8988T (cell line): Measurements from ENCODE around the gene ARMH3.

Experiments
- DNase-seq: peaks from one replicate; pipeline ENCODE4 v3.0.0; 2011

The ARMH3 gene

DNA sequence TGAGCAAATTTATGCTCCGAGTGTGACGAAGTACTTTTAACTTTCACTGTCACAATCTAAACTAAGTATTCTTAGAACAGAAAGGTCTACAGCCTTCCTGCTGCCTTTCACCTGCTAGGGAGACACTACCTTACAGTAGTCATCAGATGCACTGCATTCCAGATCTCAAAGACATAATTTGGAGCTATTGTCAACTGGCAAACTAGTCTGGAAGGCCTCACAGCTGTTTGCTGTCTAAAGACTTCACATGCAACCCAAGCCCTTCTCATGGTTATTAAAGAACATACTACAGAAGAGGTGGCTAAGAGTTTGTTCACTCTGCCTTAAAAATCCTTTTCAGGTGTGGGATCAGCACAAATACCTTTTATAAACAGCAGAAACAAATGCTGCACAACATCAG is 120.5 kb downstream of the ARMH3 start:
- DNase-seq = no peak

DNA sequence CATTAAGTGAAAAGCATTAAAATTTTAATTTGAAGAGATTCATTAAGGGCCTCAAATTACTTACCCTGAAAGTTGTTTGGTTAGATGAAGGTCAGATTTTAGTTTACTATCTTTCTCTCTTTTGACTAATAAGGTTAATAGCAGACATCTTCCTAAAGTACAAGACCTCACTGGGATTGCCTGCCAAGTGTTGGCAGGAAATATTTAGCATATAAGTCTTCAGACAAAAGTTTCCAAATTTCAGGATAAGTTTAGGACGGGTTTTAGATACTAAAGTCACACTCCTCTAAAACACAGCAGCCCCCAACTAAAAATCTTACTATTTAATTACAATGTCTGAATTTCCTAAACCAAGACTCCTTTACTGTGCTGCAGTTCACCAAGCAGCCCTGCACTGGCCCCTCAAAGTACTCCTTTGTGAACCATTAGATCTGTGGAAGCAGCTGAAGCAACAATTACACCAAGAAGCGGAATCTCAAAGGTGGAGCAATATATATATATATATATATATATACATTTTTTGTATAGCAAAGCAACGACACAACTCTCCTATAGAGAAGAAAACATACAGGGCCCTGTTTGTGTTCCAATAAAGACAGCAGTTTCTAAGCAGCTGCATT is 121.2 kb downstream of the ARMH3 start:
- no peak for DNase-seq

GRCh38 chr10:101933976-101934375 is 122.0 kb downstream of the ARMH3 start:
- DNase-seq = no peak

GRCh38 chr10:101932183-101932582 is 123.8 kb downstream of the ARMH3 start:
- DNase-seq = no peak

- DNase-seq = no peak
Measured at GRCh38 chr10:101925027-101925426, 130.9 kb downstream of the ARMH3 start.

- no peak for DNase-seq
Measured at GRCh38 chr10:101923256-101923655, 132.7 kb downstream of the ARMH3 start.

DNA sequence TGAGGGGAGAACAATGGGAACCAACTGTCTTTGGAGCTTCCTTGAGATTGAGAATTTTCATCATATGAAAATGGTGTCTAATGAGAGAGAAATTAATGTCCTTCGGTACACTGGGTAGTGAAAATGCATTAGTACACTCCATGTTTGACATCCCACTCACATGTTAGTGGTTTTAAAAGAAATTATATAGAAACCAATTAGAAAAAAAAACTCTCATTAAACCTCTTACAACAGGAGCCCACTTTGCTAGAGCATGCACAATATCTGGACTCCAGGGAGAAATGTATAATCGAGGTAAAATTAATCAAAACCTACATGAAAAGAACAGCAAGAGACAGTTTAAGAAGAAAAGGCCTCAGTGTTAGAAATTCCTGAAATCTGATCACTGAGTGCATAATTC is 133.1 kb downstream of the ARMH3 start:
- DNase-seq = no peak

DNA sequence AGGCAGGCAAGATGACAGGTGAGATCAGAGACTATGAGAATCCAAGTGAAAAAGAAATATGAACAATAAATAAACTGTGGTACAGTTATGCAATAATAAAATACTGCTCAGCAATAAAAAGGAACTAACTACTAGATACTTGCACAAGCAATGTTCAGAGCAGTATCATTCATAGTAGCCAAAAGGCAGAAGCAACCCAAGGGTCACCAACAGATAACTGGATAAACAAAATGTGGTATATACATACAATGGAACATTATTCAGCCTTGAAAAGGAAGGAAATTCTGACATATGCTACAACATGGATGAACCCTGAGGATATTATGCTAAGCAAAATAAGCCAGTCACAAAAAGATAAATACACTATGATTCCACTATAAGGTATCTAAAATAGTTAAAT is 135.4 kb downstream of the ARMH3 start:
- DNase-seq = no peak

DNA sequence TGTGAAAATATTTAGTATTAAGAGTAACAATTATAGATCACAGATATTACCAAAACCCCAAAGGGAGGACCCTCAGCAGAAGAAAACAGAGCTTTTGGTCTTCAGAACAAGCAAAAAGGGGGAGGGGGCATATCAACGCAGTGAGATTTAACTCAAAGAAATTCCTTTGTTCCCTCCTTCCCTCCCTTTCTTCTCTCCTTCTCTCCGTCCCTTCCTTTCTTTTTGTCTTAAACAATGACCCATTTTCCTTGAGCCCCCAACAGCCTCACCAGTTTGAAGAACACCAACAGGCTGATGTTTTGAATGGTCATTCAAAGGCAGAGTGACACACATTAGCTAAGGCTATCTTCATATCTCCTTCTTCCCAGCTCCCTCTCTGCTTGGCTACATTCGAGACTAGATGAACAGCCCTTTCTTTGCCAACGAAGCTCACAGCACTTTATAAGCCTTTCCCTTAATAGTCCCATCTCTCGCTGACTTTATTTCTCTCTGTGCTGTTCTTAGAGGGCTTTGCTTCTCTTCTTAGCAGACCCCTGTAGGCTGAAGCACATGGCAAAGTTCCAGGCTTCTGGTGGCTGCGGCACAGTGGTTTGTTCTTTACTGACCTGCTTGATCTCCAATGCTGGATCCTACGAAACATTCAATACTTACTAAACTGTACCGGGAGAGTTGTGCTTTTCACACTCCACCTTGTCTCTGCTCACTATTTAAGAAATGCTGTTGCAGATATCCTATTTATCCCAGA is 136.8 kb downstream of the ARMH3 start:
- DNase-seq = no peak

- DNase-seq = no peak
Measured at GRCh38 chr10:101912561-101913179, 143.3 kb downstream of the ARMH3 start.

DNA sequence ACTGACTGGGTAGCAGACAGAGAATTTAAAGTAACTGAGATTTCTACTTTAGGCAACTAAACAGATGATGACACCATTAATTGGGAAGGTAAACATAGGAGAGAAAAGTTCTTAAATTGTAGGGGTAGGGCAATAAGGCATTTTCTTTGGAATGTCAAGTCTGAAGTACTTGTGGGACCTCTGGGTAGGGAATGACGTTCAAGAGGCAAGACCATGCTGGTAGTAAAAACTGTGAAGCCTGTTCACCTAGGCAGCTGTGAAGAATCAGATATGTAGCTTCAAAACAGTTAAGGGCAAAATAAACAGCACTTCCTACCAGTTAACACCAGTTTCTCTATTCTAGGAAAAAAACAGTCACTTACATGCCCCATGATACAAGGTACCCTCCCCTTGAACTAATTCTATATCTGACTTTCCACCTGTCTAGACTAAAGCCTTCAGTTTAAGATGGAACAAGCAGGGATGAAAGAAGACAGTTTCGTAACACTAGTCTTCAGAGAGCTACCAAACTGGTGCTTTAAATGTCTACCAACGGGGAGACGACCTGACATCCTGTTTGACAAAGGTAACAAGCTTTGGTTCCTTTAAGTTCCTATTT is 149.3 kb downstream of the ARMH3 start:
- DNase-seq = no peak

DNA sequence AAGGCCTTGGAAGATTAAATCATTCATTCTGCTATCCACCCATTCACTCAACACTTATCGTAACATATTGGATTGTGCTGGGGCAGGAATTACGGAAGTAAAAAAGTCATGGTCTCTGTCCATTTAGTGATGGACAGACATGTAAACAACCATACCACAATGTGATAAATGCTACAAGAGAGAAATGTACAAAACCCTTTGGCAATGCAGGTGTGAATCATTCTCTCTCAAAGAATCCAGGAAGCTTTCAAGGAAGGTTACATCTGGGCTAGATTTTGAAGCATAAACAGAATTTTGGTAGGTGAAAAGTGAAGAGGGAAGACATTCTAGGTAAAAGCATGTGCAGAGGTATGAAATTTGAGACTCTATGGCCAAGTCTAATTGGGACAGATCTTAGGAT is 150.7 kb downstream of the ARMH3 start:
- DNase-seq = no peak

GRCh38 chr10:101903827-101904550 is 152.0 kb downstream of the ARMH3 start:
- no peak for DNase-seq

GRCh38 chr10:101902820-101903145 is 153.2 kb downstream of the ARMH3 start:
- DNase-seq = no peak

DNA sequence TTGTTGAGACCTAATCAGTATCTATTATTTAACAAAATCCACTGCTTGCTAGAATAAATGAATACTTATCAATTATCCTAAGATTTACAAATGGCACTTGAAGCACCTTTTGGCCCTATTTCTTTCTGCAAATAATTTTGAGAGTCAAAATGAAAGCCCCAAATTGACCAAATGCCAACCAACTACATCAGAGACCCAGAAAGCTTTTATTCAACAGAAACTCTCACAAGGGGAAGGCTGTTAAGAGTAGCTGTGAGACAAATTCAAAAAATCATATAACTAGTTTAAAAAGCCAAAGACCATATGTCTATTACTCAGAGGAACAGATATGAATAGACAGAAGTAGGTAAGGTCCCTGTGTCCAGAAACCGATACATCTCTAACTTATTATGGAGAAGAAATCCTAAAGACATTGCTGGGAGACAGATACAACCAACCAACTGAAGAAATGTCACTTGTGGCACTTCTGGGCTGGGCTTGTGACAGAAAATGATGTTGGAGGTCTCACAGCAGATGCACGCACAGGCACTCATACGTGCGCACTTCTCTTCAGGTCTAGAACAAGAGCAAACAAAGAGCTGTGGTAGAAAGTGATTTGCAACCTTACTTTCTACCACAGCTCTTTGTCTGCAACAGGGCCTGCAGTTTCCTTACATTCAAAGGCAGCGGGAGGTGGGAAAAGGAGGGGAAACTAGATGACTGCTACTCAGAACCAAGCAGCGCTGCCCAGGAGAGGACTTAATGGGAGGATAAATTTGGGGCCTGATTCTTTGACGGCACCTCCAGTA is 153.7 kb downstream of the ARMH3 start:
- DNase-seq = no peak

GRCh38 chr10:101901340-101901739 is 154.6 kb downstream of the ARMH3 start:
- no peak for DNase-seq

DNA sequence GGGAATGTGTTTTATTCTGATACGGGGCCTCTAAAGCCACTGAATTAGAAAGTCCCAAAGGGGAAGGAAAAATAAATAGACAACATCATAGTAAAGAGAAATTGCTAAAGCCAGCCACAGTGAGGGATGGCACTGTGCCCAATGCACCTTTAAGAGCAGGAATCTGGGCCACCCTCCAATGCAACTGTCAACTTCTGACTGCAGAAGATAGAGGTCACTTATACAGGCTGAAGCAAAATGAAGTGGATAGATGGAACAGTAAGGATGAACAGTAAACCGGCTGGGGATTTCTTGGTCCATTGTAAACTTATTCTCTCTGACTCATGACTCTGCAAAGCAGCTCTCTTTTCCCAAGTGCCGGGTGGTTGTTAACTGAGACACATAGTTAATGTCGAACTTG is 158.3 kb downstream of the ARMH3 start:
- DNase-seq = no peak

DNA sequence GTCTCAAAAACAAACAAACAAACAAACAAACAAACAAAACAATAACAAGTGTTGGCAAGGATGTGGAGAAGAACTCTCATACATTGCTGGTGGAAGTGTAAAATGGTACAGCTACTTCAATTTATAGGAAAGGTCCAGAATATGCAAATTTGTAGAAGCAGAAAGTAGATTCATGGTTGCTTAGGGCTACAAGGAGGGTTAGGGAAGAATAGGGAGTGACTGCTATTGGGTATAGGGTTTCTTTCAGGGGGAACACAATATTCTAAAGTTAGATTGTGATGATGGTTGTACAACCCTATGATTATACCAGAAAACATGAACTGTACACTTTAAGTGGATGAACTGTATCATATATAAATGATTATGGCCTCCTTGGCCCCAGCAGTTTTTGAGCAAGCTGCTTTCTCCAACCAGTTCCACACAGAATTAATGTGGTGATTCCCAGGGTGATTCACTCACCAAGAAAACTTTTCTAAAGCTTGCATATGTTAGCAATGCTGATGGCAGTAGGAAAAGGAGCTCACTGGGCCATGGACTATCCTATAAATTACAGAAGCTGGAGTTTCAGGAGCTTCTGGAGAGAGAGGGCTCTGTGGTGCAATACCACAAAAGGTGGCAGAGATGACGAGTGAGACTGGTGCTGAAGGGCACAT is 159.6 kb downstream of the ARMH3 start:
- no peak for DNase-seq

GRCh38 chr10:101895781-101896180 is 160.2 kb downstream of the ARMH3 start:
- no peak for DNase-seq

DNA sequence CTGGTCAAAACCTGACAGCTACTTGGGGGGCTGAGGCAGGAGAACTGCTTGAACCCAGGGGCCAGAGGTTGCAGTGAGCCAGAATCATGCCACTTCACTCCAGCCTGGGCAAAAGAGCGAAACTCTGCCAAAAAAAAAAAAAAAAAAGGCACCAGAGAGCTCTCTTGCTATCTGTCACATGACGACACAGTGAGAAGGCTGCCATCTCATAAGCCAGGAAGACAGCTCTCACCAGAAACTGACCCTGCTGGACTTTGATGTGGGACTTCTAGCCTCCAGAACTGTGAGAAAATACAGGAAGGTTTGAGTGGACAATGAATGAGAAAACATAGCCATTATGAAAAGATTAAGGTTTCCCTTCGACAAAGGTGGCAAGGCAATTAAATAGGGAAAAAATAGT is 161.2 kb downstream of the ARMH3 start:
- DNase-seq = no peak

GRCh38 chr10:101894266-101894665 is 161.7 kb downstream of the ARMH3 start:
- DNase-seq = no peak

DNA sequence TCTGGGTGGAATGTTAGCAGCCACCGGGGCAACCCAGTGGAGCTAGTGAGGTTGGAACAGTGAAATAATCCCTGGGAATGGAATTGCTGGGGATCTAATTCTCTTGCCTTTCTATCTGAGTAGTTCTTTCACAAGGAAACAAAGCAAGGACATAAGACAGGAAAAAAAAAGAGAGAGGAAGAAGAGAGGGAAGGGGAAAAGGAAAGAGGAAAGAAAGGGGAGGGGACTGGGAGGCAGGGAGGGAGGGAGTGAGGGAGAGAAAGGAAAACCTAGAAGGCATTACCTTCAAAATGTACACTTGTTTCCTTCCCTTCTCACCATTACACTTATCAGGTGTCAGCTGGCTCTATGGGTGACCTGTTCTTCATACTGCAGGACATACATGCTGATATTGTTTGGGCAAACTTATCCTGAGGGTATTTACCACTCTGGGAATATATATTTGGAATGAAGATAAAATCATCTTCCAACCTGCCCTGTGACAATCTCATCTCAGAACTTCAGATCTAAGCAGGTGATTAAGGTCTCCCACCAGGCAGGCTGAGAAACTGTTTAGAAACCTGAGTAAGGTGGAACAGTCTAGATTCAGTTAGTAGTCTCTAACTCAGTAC is 162.4 kb downstream of the ARMH3 start:
- DNase-seq = no peak
